ENCODE data around the gene PDGFB.

- TF ChIP-seq CTCF (IDR thresholded peaks at IDR 0.05) (no peak), EZH2 (IDR thresholded peaks at IDR 0.05; ENCODE audit: borderline replicate concordance, insufficient read depth, low read depth, low read length, poor library complexity, severe bottlenecking) (no peak)
These were observed 4.4 kb upstream of the PDGFB start for GRCh38 chr22:39249086-39249704.

Measured in B cell (primary cell).